Measurements from ENCODE around the gene SH3TC1.

Gene SH3TC1

GRCh38 chr4:8221476-8221875, 22.4 kb downstream of the SH3TC1 start:
- H3K27ac ChIP-seq (ENCODE audit: low read depth, low read length): no peak overlapping the region
- TF ChIP-seq EZH2phosphoT487 (conservative IDR thresholded peaks at IDR 0.05; ENCODE audit: low read length): no peak
- no peak for TF ChIP-seq CTCF (IDR thresholded peaks at IDR 0.05; ENCODE audit: insufficient read depth, low read length, poor library complexity, severe bottlenecking)
- H3K4me2 ChIP-seq (ENCODE audit: low read depth, low read length, poor library complexity, severe bottlenecking): no peak overlapping the region
- no peak overlapping the region for H2AFZ ChIP-seq (ENCODE audit: low read depth, low read length, severe bottlenecking)
- H3K27me3 ChIP-seq (ENCODE audit: low read length): no peaks in the 10 kb centered on the region
- H3K9me3 ChIP-seq (ENCODE audit: insufficient read depth, low read length): no peaks in the 10 kb centered on the region
- no peaks in the 10 kb centered on the region for H4K20me1 ChIP-seq (ENCODE audit: low read depth, low read length)
- no peaks in the 10 kb centered on the region for H3K36me3 ChIP-seq (ENCODE audit: low read length)
- no peaks in the 10 kb centered on the region for H3F3A ChIP-seq (ENCODE audit: insufficient read depth)
- H3K9ac ChIP-seq (ENCODE audit: low read length): no peak overlapping the region
- no peak overlapping the region for H3K4me3 ChIP-seq (ENCODE audit: insufficient read depth, low read length, poor library complexity, severe bottlenecking)
- no peaks in the 10 kb centered on the region for H3K9me2 ChIP-seq (replicated peaks; ENCODE audit: insufficient read depth, low read length)
- no peaks in the 10 kb centered on the region for H3K79me2 ChIP-seq (ENCODE audit: insufficient read depth, low read length)

DNA sequence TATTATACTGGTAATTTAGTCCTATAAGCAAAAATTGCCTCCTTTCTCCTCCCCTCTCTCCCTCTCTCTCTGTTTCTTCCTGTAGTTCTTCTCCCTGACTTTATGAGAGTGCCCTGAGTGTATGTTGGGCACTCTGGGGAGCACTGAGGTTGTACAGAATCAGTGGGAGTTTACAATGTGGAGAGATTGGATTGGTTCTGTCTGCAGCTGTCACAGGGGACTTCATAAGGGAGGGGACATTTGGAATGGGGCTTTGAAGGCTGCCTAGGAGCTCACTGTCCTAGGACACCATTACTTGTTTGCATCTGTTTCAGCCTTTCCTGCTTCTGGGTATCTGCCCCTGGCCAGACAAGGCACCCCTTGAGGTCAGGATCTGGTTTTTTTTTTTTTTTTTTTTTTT, 22.9 kb downstream of the SH3TC1 start:
- no peaks in the 10 kb centered on the region for H3K27me3 ChIP-seq (ENCODE audit: low read length)
- H3K9ac ChIP-seq (ENCODE audit: low read length): no peak overlapping the region
- H2AFZ ChIP-seq (ENCODE audit: low read depth, low read length, severe bottlenecking): no peak overlapping the region
- H3K9me3 ChIP-seq (ENCODE audit: insufficient read depth, low read length): no peaks in the 10 kb centered on the region
- no peak overlapping the region for H3K4me3 ChIP-seq (ENCODE audit: insufficient read depth, low read length, poor library complexity, severe bottlenecking)
- H3K4me2 ChIP-seq (ENCODE audit: low read depth, low read length, poor library complexity, severe bottlenecking): no peak overlapping the region
- H3K36me3 ChIP-seq (ENCODE audit: low read length): no peaks in the 10 kb centered on the region
- H3K9me2 ChIP-seq (replicated peaks; ENCODE audit: insufficient read depth, low read length): no peaks in the 10 kb centered on the region
- TF ChIP-seq EZH2phosphoT487 (conservative IDR thresholded peaks at IDR 0.05; ENCODE audit: low read length): no peak
- TF ChIP-seq CTCF (IDR thresholded peaks at IDR 0.05; ENCODE audit: insufficient read depth, low read length, poor library complexity, severe bottlenecking): no peak
- no peaks in the 10 kb centered on the region for H3K79me2 ChIP-seq (ENCODE audit: insufficient read depth, low read length)
- H3K27ac ChIP-seq (ENCODE audit: low read depth, low read length): no peak overlapping the region
- H3F3A ChIP-seq (ENCODE audit: insufficient read depth): no peaks in the 10 kb centered on the region
- no peaks in the 10 kb centered on the region for H4K20me1 ChIP-seq (ENCODE audit: low read depth, low read length)

DNA sequence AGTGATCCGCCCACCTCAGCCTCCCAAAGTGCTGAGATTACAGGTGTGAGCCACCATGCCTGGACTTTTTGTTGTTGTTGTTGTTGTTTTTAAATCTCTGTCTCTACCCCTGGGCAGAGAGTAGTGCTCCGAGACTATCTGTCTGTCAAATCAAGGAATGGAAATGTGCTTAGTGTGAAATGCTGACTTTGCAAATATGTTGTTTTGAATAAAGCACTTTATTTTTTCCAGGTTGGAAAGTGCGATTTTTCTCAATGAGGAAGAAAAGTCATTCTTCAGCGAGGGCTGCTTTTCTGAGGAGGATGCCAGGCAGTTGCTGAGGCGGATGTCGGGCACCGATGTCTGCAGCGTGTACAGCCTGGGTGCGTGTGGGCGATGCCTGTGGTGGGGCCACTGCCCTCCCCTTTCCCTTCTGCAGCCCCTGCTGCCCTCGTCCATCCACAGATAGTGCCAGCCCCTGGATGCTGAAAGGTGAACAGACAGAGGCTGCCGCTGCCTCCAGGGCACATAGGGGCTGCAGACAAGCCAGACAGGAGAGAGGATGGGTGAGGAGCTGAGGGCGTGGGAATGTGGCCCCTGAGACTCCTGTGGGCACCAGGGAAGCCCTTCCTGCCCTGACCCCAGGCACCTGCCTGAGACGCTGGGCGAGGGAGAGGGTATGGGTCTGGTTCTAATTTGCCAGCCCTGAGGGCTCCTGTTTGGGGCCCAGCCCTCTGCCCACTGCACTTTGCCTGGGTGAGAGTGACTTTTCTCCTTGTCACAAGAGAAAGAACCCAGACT, 23.7 kb downstream of the SH3TC1 start:
- Histone ChIP-seq H3F3A (ENCODE audit: insufficient read depth) (no peaks in the 10 kb centered on the region), H3K27me3 (ENCODE audit: low read length) (no peaks in the 10 kb centered on the region), H3K4me3 (ENCODE audit: insufficient read depth, low read length, poor library complexity, severe bottlenecking) (no peak overlapping the region), H3K9me2 (replicated peaks; ENCODE audit: insufficient read depth, low read length) (no peaks in the 10 kb centered on the region), H3K36me3 (ENCODE audit: low read length) (no peaks in the 10 kb centered on the region), H3K79me2 (ENCODE audit: insufficient read depth, low read length) (no peaks in the 10 kb centered on the region), H3K9me3 (ENCODE audit: insufficient read depth, low read length) (no peaks in the 10 kb centered on the region), H3K27ac (ENCODE audit: low read depth, low read length) (no peak overlapping the region), H3K9ac (ENCODE audit: low read length) (no peak overlapping the region), H2AFZ (ENCODE audit: low read depth, low read length, severe bottlenecking) (no peak overlapping the region), H3K4me2 (ENCODE audit: low read depth, low read length, poor library complexity, severe bottlenecking) (no peak overlapping the region), H4K20me1 (ENCODE audit: low read depth, low read length) (no peaks in the 10 kb centered on the region)
- TF ChIP-seq EZH2phosphoT487 (conservative IDR thresholded peaks at IDR 0.05; ENCODE audit: low read length) (no peak), CTCF (IDR thresholded peaks at IDR 0.05; ENCODE audit: insufficient read depth, low read length, poor library complexity, severe bottlenecking) (no peak)

Measured in SU-DHL-6 (cell line).